GM19099 (cell line): ENCODE measurements around the gene PCYT1A.

ENCODE experiments used
- POLR2A ChIP-seq: IDR thresholded peaks from 3 replicates; pipeline ENCODE4 v1.6.1; 2011; ENCODE audit warnings: low read depth; ENCODE audit not compliant: insufficient read length; ENCODE audit errors: extremely low read depth

The PCYT1A gene

GRCh38 chr3:196246612-196247308 lies 40.8 kb downstream of the PCYT1A start:
- no peak for TF ChIP-seq POLR2A

- no peak for TF ChIP-seq POLR2A
Observed at GRCh38 chr3:196241704-196242103, 45.8 kb downstream of the PCYT1A start.

GRCh38 chr3:196240424-196240823 lies 47.1 kb downstream of the PCYT1A start:
- no peak for TF ChIP-seq POLR2A

- no peak for TF ChIP-seq POLR2A
Observed at GRCh38 chr3:196238612-196239560, 48.6 kb downstream of the PCYT1A start.

- TF ChIP-seq POLR2A = no peak
Observed at GRCh38 chr3:196237203-196237602, 50.3 kb downstream of the PCYT1A start.

- no peak for TF ChIP-seq POLR2A
Observed at GRCh38 chr3:196236223-196236622, 51.3 kb downstream of the PCYT1A start.

GRCh38 chr3:196235452-196236122 lies 51.9 kb downstream of the PCYT1A start:
- no peak for TF ChIP-seq POLR2A

GRCh38 chr3:196232882-196233251 lies 54.7 kb downstream of the PCYT1A start:
- TF ChIP-seq POLR2A = no peak

- TF ChIP-seq POLR2A = no peak
Observed at GRCh38 chr3:196232154-196232881, 55.2 kb downstream of the PCYT1A start.

- no peak for TF ChIP-seq POLR2A
Observed at GRCh38 chr3:196227629-196228493, 59.7 kb downstream of the PCYT1A start.

- TF ChIP-seq POLR2A = no peak
Observed at GRCh38 chr3:196227121-196227561, 60.4 kb downstream of the PCYT1A start.

GRCh38 chr3:196225763-196226364 lies 61.7 kb downstream of the PCYT1A start:
- TF ChIP-seq POLR2A = no peak

GRCh38 chr3:196225086-196225485 lies 62.4 kb downstream of the PCYT1A start:
- TF ChIP-seq POLR2A = no peak
